Measurements from ENCODE around the gene RGS14.
"Not testable (repeated sequence)": the region's sequence is repeated elsewhere in the genome, so short reads cannot be mapped to it uniquely, and the experiment has no call there.

Gene RGS14

GRCh38 chr5:177365845-177366527 lies 8.3 kb downstream of the RGS14 start:
- no peak for DNase-seq

GRCh38 chr5:177366528-177367322 lies 9.0 kb downstream of the RGS14 start:
- DNase-seq = no peak

- DNase-seq = no peak
Observed at GRCh38 chr5:177367323-177367848, 9.7 kb downstream of the RGS14 start.

GRCh38 chr5:177367981-177368868 lies 10.5 kb downstream of the RGS14 start:
- DNase-seq = no peak

DNA sequence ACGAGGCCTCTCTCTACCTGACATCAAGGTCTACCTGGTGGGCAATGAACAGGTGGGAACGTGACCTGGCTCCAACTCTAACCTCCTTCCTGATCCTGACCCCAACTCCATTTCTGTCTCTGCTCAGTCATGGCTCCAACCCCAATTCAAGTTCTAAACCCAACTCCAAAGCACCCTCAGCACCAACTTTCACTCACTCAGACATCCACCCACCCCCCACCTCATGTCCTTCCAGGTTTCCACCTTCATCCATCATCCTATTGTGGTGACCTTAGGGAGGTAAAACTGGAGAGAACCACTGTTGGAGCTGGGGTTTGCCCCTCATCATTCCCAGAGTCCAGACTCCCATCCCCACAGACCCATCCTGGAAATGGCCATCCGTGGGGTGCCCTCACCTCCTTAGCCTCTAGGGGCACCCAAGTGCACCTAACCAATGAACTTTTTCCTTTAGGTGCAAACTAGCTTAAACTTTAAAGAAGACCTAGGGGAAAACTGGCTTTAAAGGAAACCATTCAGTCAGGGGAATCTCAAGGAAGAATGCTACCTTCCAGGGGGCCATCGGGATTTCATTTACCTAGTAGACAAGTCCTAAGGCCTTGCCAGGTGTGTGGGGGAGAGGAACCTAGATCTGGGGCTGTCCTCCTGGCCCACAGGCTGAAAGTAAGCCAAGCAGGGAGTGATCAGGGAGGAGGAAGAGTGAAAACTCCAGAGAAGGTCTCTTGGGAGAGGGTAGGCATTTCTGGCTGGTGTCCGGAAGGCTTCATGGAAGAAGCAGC lies 11.3 kb downstream of the RGS14 start:
- no peak for DNase-seq

- DNase-seq = no peak
Observed at GRCh38 chr5:177369645-177370440, 12.1 kb downstream of the RGS14 start.

DNA sequence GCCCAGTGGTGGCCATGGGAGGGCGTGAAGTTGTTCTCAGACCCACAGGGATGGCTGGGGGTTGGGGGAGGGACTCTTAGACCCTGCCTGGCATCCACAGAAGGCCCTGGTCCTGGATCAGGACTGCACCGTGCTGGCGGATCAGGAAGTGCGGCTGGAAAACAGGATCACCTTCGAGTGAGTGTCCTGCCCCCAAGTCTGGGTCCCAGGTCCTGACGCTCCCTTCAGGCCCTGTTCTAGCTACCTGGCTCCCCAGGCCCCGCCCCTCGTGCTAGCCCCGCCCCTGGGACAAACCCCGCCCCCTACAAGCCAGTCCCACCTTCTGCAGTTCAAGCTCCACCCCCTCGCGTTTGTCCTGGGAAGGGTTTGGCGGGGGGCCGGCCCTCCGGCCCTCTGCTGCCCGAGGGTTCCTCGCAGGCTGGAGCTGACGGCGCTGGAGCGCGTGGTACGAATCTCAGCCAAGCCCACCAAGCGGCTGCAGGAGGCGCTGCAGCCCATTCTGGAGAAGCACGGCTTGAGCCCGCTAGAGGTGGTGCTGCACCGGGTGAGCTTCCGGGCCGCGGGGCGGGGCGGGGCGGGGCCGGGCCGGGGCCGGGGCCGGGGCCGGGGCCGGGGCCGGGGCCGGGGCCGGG lies 12.9 kb downstream of the RGS14 start:
- DNase-seq = peak; percentile 85

GRCh38 chr5:177371120-177372033 lies 13.7 kb downstream of the RGS14 start:
- DNase-seq = no peak

DNA sequence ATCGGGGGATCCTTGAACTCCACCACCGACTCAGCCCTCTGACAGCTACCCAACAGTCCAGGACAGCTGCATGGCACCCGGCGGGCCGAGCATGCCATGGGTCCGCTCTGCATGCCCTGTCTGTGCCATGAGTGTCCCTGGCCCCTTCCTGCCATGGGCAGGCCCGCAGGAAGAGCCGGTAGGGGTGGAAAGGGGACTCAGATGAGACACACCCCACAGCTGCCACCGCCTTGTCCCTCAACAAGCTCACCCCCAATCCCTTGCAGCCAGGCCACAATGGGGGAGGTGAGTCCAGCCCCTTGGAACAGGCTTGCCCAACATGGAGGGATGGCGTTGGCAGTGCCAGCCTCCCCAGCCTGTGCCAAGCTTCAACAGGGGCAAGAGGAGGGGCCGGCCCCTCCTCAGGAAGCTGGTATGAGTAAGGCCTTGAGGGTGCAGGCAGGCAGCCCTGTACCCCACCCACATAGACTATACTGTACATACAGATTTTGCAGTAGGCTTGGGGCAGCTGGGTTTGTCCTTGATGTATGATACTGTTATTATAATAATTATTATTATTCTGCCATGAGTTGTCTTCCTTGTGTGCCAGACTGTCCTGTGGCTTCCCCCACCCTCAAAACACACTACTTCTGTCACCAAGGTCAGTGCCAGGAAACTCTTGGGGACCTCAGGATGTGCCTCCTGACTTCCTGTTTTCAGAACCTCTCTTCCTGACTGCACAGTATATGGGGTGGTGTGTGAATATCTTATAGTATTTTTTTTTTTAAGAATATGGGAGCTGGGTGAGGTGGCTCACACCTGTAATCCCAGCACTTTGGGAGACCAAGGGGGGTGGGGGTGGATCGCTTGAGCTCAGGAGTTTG lies 14.5 kb downstream of the RGS14 start:
- no peak for DNase-seq

GRCh38 chr5:177372910-177373309 lies 15.2 kb downstream of the RGS14 start:
- DNase-seq = no peak

GRCh38 chr5:177373806-177374205 lies 16.1 kb downstream of the RGS14 start:
- no peak for DNase-seq

DNA sequence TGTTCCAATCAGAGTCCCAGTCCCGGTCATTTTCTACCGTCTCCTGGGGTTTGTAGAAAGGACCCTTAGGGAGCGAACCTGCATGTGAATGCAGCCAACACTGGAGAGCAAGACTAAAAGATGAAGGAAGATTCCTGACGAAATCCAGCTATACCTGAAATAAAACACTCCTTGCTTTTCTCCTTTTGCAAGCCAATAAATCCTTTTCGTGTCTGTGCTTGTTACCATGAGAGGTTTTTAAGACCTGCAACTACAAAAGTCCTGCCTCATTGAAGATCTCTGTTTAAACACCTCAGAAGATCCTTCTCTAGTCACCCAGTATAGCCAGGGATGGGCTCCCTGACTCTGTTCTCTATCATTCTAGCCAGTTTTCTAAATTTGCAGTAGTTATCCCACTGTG lies 16.5 kb downstream of the RGS14 start:
- no peak for DNase-seq

- not testable (repeated sequence) for DNase-seq
Observed at GRCh38 chr5:177375516-177375915, 17.8 kb downstream of the RGS14 start.

DNA sequence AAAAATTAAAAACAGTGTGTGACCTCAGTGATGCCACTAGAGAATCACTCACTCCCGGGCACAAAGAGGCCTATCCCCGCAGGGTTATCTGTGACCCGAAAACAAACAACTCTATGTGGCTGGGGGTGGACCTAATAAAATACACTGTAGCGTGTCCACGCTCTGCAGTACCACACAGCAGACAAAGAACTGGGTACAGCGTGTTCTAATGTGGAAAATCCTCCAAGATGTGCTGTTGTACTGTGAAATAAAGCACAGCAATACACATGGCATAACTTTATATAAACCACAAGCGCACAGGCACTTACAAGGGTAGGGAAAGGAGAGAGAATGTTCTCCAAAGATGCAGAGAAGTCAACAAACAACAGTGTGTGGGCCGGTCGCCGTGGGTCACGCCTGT lies 18.4 kb downstream of the RGS14 start:
- DNase-seq = no peak

- DNase-seq = no peak
Observed at GRCh38 chr5:177377851-177378776, 20.4 kb downstream of the RGS14 start.

DNA sequence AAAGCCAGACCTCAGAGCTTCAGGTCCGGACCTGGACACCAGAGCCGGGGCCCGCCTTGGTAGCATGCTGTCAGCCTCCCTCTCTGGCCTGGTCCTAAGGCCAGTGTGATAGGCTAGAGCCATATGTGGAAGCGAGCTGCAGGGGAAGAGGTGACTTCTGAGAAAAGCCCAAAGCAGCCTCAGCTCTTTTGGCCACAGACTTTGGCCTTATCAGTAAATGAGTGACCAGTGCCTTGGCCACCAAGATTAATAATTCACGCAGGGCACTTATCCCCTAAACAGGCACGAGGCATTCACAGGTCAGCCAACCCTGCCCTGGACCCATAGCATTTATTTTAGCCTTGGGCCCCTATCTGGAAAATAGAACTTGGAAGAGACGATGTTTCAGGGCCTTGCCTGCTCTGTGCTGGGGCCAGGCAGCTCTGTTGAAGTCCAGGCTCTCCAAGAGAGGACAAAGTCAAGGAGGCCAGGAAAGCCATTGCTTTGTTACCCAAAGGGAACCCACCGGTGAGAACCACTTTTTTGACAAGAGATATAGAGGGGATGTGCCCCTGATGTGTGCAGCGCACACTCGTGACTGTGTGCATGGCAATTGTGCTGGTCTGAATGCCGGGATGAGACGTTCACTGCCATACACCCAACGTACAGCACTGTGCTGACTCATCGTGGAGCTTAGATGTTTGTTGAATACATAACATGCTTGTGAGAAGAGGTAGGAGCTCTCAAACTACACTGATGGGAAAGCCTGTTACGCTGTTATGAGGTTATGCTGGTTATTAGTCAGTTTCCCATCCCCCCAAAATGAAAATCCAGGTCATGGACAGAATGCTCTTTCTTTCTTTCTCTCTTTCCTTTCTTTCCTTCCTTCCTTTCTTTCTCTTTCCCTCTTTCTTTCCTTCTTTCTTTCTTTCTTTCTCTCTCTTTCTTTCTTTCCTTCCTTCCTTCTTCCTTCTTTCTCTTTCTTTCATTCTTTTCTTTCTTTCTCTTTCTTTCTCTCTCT lies 21.5 kb downstream of the RGS14 start:
- no peak for DNase-seq

DNA sequence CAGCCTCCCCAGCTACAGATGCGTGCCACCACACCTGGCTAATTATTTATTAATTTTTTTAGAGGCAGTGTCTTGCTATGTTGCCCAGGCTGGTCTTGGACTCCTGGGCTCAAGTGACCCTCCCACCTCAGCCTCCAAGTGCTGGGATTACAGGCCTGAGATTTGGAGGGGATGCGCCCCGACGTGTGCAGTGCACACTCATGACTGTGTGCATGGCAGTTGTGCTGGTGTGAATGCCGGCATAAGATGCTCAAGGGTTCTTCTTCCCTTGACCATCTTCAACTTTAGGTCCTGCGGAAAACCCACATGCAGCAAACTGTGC lies 23.0 kb downstream of the RGS14 start:
- no peak for DNase-seq
